GM23338 (cell line): ENCODE results near the gene C10orf53. TPM values are rescaled to one million over a fixed set of nuclear protein-coding genes. Genes with fewer than 3 reads are reported as not detected.

Experiments used
- polyA plus RNA-seq: library from polyadenylated mRNA; unstranded; fragments of >200 nt; fragmentation: Nextera tagmentation; extraction: Ambion mirVana; gene quantifications from 2 replicates; pipeline ENCODE4 v1.2.1, GENCODE V29; 2016
- total RNA-seq: library from RNA; depleted of rRNA; stranded (reverse); fragments of >200 nt; shearing (Covaris generic); gene quantifications from 2 replicates; pipeline ENCODE4 v1.2.3, GENCODE V29; 2014; rRNA removed

Gene C10orf53
- total and polyA plus RNA-seq, 2 experiments from 2014 or later = not detected

Other genes with a start within 250 kb of the C10orf53 start
- gene ERCC6, start 140.5 kb upstream of the C10orf53 start, total RNA-seq = 10.1 and 13.8 TPM in 2 replicates
- gene ERCC6, start 140.5 kb upstream of the C10orf53 start, polyA plus RNA-seq = 2.5 and 4.0 TPM in 2 replicates
- 0.12 TPM in 1 of 2 replicates, not detected in the other for gene SLC18A3, start 69.3 kb upstream of the C10orf53 start, total RNA-seq
- gene SLC18A3, start 69.3 kb upstream of the C10orf53 start, polyA plus RNA-seq = 0.09 and 0.16 TPM in 2 replicates
- not detected in 2 replicates for gene CHAT, start 65.6 kb upstream of the C10orf53 start, total RNA-seq
- not detected in 2 replicates for gene CHAT, start 65.6 kb upstream of the C10orf53 start, polyA plus RNA-seq
- 15.5 and 17.6 TPM in 2 replicates for gene OGDHL, start 82.7 kb downstream of the C10orf53 start, total RNA-seq
- 7.2 and 8.3 TPM in 2 replicates for gene OGDHL, start 82.7 kb downstream of the C10orf53 start, polyA plus RNA-seq